H1 (cell line): ENCODE measurements around the gene SMARCA4. TPM values are rescaled to one million over a fixed set of nuclear protein-coding genes. Genes with fewer than 3 reads are reported as not detected.

Experiments
- polyA plus RNA-seq, 7 experiments: library from polyadenylated mRNA; depleted of rRNA in 3 of 7; stranded (reverse) in 5 of 7; unstranded in 2 of 7; fragments of >200 nt in 5 of 7; fragments of 200-250 nt in 2 of 7; gene quantifications; 1 replicate in 5 of 7; 2 replicates in 1 of 7; 4 replicates in 1 of 7; pipeline versions ENCODE4 v1.2.1 to v1.2.3, GENCODE V29; 2011 to 2013; ENCODE audit warnings: missing spikeins in 2 of 7, mixed read lengths in 2 of 7
- total RNA-seq: library from RNA; stranded (reverse); fragmentation: NEBNext Ultra II Directional; extraction: Animal tissue kit (Norgen Biotek cat#: 25700); gene quantifications from 2 replicates; pipeline ENCODE4 v1.2.1, GENCODE V29; 2021
- TF ChIP-seq, protein P1 (sequence below), 3 experiments: IDR thresholded peaks; 1 replicate in 2 of 3; 2 replicates in 1 of 3; pipeline versions ENCODE4 v1.5.1 to v1.6.1; 2011; ENCODE audit warnings: low read length in 3 of 3, mild to moderate bottlenecking in 3 of 3, inconsistent platforms in 2 of 3, low read depth in 1 of 3, moderate library complexity in 1 of 3; ENCODE audit not compliant: insufficient read depth in 1 of 3; ENCODE audit errors: control extremely low read depth in 1 of 3

The SMARCA4 gene
- total and polyA plus RNA-seq, 2 of the 8 experiments (the other 6 are each of a cell fraction or from before 2014, with no cell fraction given): 86.4 to 263 TPM

DNA sequence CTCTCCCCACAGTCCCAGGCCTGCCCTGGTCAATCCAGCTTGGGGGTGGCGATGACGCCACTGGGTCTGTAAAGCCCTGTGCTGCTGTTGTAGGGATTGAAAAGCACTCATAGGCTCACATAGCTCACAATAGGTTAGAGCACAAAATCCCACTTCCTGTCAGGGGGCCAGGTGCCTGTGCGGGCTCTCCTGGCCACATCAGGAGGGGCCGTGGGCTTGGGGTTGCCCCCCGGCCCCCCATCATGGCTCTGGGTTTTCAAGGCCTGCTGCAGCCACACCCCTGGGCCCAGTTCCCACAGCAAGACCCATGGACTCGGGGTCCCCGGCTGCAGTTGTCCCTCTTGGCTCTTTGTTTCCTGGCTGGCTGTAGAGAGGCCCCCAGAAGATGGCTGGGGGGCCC lies 62.9 kb downstream of the SMARCA4 start (continued):
- TF ChIP-seq, protein P1, sequence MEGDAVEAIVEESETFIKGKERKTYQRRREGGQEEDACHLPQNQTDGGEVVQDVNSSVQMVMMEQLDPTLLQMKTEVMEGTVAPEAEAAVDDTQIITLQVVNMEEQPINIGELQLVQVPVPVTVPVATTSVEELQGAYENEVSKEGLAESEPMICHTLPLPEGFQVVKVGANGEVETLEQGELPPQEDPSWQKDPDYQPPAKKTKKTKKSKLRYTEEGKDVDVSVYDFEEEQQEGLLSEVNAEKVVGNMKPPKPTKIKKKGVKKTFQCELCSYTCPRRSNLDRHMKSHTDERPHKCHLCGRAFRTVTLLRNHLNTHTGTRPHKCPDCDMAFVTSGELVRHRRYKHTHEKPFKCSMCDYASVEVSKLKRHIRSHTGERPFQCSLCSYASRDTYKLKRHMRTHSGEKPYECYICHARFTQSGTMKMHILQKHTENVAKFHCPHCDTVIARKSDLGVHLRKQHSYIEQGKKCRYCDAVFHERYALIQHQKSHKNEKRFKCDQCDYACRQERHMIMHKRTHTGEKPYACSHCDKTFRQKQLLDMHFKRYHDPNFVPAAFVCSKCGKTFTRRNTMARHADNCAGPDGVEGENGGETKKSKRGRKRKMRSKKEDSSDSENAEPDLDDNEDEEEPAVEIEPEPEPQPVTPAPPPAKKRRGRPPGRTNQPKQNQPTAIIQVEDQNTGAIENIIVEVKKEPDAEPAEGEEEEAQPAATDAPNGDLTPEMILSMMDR (IDR thresholded peaks at IDR 0.05; ENCODE audit: control extremely low read depth in 1 of 3, insufficient read depth in 1 of 3, low read depth in 1 of 3, low read length in 3 of 3): no peak
